ENCODE data around the gene CRYAB. TPM values are rescaled to one million over a fixed set of nuclear protein-coding genes. Genes with fewer than 3 reads are reported as not detected.

Gene CRYAB
- total RNA-seq (1 to 10 TPM in 1 of 2 donors, under 1 TPM in 1; 0.33 to 2.6 TPM), polyA plus RNA-seq (1 to 10 TPM; 4.7 to 8.6 TPM)

GRCh38 chr11:111911563-111912401, at the start of gene CRYAB:
CRYAB (minus strand) TSS chr11:111911770; CDS start chr11:111911724, 46 bp downstream.
- peak within 1 kb of the TSS in 1 of 3 donors; percentile 11 for H3K4me3 ChIP-seq (ENCODE audit: low read depth in 1 of 3, low read length in 3 of 3)
- no peak within 1 kb of the TSS for H3K9ac ChIP-seq (ENCODE audit: low read depth in 1 of 2, low read length in 2 of 2)
- H3K27me3 ChIP-seq (ENCODE audit: control insufficient read depth in 4 of 4, insufficient read depth in 4 of 4, low read length in 3 of 4): no peaks in the 10 kb centered on the region
- DNase-seq (ENCODE audit: low spot score): no peak
- peak within 1 kb of the TSS; percentile 50 to 62 for H3K27ac ChIP-seq (ENCODE audit: low read depth in 1 of 2, low read length in 2 of 2)
- no peaks in the 10 kb centered on the region for H3K36me3 ChIP-seq (ENCODE audit: control insufficient read depth in 4 of 4, insufficient read depth in 3 of 4, low read depth in 1 of 4, low read length in 3 of 4)
- peak; percentile 34 for TF ChIP-seq SP1 (IDR thresholded peaks at IDR 0.05)
- TF ChIP-seq NR2F2 (IDR thresholded peaks at IDR 0.05): no peak
- no peaks in the 10 kb centered on the region for H3K4me1 ChIP-seq (ENCODE audit: control insufficient read depth in 4 of 4, insufficient read depth in 4 of 4, low read length in 3 of 4)
- 54% methylated on average over 17 of the region's 17 CpGs for whole genome bisulfite sequencing
- H3K9me3 ChIP-seq (ENCODE audit: control insufficient read depth in 4 of 4, low read length in 3 of 4): no peaks in the 10 kb centered on the region

- Histone ChIP-seq H3K4me3 (ENCODE audit: low read depth in 1 of 3, low read length in 3 of 3) (no peak overlapping the region), H3K36me3 (ENCODE audit: control insufficient read depth in 4 of 4, insufficient read depth in 3 of 4, low read depth in 1 of 4, low read length in 3 of 4) (no peaks in the 10 kb centered on the region), H3K27me3 (ENCODE audit: control insufficient read depth in 4 of 4, insufficient read depth in 4 of 4, low read length in 3 of 4) (no peaks in the 10 kb centered on the region), H3K4me1 (ENCODE audit: control insufficient read depth in 4 of 4, insufficient read depth in 4 of 4, low read length in 3 of 4) (peaks cover 0 to 17% (median 9%) of the 10 kb centered on the region in 4 donors), H3K9ac (ENCODE audit: low read depth in 1 of 2, low read length in 2 of 2) (no peak overlapping the region), H3K27ac (ENCODE audit: low read depth in 1 of 2, low read length in 2 of 2) (peak overlapping the region in 1 of 2 donors; percentile 1), H3K9me3 (ENCODE audit: control insufficient read depth in 4 of 4, low read length in 3 of 4) (no peaks in the 10 kb centered on the region)
- TF ChIP-seq JUND (IDR thresholded peaks at IDR 0.05) (no peak), FOXA2 (IDR thresholded peaks at IDR 0.05) (no peak), CTCF (IDR thresholded peaks at IDR 0.05; ENCODE audit: low read depth, low read length, missing input control) (no peak), FOXA1 (IDR thresholded peaks at IDR 0.05) (no peak), RAD21 (IDR thresholded peaks at IDR 0.05) (no peak), RXRA (IDR thresholded peaks at IDR 0.05) (no peak), YY1 (IDR thresholded peaks at IDR 0.05) (no peak), ATF3 (IDR thresholded peaks at IDR 0.05) (no peak), REST (IDR thresholded peaks at IDR 0.05) (no peak), GABPA (IDR thresholded peaks at IDR 0.05 in 1 of 2, conservative IDR thresholded peaks at IDR 0.05 in 1 of 2) (no peak)
- WGBS: 42% methylated on average over 5 of the region's 5 CpGs
- no peak for DNase-seq (ENCODE audit: low spot score)
These were observed 49.3 kb upstream of the CRYAB start for GRCh38 chr11:111960916-111961315.
